K562 treated with DMSO at 1 percent for 4 hours (cell line): ENCODE results near the gene CEACAM5. TPM values are rescaled to one million over a fixed set of nuclear protein-coding genes. Genes with fewer than 3 reads are reported as not detected.

Experiments
- total RNA-seq: library from RNA; unstranded; fragments of 300-600 nt; gene quantifications from 2 replicates; pipeline ENCODE4 v1.2.3, GENCODE V29; 2022; ENCODE audit not compliant: insufficient read depth

Gene CEACAM5
- total RNA-seq: not detected in 2 replicates

DNA sequence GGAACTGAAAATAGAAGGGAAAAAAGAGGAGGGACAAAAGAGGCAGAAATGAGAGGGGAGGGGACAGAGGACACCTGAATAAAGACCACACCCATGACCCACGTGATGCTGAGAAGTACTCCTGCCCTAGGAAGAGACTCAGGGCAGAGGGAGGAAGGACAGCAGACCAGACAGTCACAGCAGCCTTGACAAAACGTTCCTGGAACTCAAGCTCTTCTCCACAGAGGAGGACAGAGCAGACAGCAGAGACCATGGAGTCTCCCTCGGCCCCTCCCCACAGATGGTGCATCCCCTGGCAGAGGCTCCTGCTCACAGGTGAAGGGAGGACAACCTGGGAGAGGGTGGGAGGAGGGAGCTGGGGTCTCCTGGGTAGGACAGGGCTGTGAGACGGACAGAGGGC is at the start of gene CEACAM5:
TSS of gene CEACAM5 (plus strand) at position 146 of the 400 bp plus-strand sequence. CDS start at position 252, 106 bp downstream.

DNA sequence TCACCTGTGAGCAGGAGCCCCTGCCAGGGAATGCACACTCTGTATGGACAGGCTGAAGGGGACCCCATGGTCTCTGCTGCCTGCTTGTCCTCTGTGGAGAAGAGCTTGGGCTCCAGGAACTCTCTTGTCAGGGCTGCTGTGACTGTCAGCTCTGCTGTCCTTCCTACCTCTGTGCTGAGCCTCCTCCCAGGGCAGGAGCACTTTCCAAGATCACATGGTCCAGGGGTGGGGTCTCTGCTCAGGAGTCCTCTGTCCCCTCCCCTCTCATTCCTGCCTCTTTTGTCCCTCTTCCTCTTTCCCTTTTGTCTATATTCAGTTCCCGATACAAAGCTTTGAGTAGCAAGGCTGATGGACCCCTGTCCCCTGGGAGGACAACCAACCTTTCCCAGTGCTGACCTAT is 20.3 kb upstream of the CEACAM5 start, which contains the start of gene CEACAM7:
TSS of gene CEACAM7 (minus strand) at position 173 of the 400 bp plus-strand sequence. CDS start at position 68, 105 bp downstream.

DNA sequence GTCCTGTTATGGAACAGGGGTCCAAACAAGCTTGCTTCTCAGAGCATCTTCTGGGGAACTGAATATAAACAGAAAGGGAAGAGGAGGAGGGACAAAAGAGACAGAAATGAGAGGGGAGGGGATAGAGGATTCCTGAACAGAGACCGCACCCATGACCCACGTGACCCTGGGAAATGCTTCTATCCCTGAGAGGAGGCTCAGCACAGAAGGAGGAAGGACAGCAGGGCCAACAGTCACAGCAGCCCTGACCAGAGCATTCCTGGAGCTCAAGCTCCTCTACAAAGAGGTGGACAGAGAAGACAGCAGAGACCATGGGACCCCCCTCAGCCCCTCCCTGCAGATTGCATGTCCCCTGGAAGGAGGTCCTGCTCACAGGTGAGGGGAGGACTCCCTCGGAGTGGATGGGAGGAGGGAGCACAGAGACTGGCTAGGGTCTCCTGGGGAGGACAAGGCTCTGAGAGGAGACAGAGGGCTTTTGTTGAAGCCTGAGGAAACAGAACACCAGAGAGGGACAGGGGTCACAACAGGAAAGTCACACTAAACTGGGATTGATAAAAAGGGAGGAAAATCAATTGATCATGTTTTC is 47.0 kb downstream of the CEACAM5 start, which contains the start of gene CEACAM6:
TSS of gene CEACAM6 (plus strand) at position 203 of the 586 bp plus-strand sequence. CDS start at position 312, 109 bp downstream.

Other genes with a start within 250 kb of the CEACAM5 start
- 0.75 and 4.0 TPM in 2 replicates for gene CEACAM21, start 132.5 kb upstream of the CEACAM5 start, total RNA-seq
- not detected in 2 replicates for gene CEACAM4, start 81.6 kb upstream of the CEACAM5 start, total RNA-seq
- not detected in 2 replicates for gene CEACAM7, start 20.4 kb upstream of the CEACAM5 start, total RNA-seq
- gene CEACAM6, start 46.9 kb downstream of the CEACAM5 start, total RNA-seq: not detected in 2 replicates
- not detected in 2 replicates for gene CEACAM3, start 88.0 kb downstream of the CEACAM5 start, total RNA-seq
- gene LYPD4, start 136.1 kb downstream of the CEACAM5 start, total RNA-seq: not detected in 2 replicates
- gene DMRTC2, start 136.4 kb downstream of the CEACAM5 start, total RNA-seq: not detected in 2 replicates
- 3,874 and 4,098 TPM in 2 replicates for gene RPS19, start 151.6 kb downstream of the CEACAM5 start, total RNA-seq
- not detected in 2 replicates for gene CD79A, start 168.7 kb downstream of the CEACAM5 start, total RNA-seq
- 86.5 and 102 TPM in 2 replicates for gene ARHGEF1, start 174.6 kb downstream of the CEACAM5 start, total RNA-seq
- 0.83 and 0.90 TPM in 2 replicates for gene ERFL, start 219.8 kb downstream of the CEACAM5 start, total RNA-seq